Measurements from ENCODE around the gene PTPRJ. TPM values are rescaled to one million over a fixed set of nuclear protein-coding genes. Genes with fewer than 3 reads are reported as not detected.

PTPRJ gene
- total RNA-seq, 1 donor from 2014 or later, result 22.9 TPM

- H3K4me1 ChIP-seq (ENCODE audit: insufficient read depth, low read length), result peaks cover 35% of the 10 kb centered on the region
- H2AFZ ChIP-seq (ENCODE audit: low read depth, low read length), result no peak overlapping the region
- peak overlapping the region; percentile 53 for H3K27ac ChIP-seq (ENCODE audit: low read depth, low read length)
- Mint-ChIP-seq H3K4me3 (ENCODE audit: unreplicated experiment) (no peak overlapping the region), H3K36me3 (ENCODE audit: low read depth, unreplicated experiment) (peaks cover 2% of the 10 kb centered on the region), H3K9me3 (ENCODE audit: unreplicated experiment) (no peaks in the 10 kb centered on the region), H3K4me1 (ENCODE audit: low read depth, unreplicated experiment) (peaks cover 28% of the 10 kb centered on the region), H3K27me3 (ENCODE audit: low read depth, unreplicated experiment) (no peaks in the 10 kb centered on the region), H3K27ac (ENCODE audit: unreplicated experiment) (no peak overlapping the region)
- FAIRE-seq, result no peak
- no peaks in the 10 kb centered on the region for H3K27me3 ChIP-seq (ENCODE audit: insufficient read depth, low read length)
- peak overlapping the region; percentile 75 for H3K4me2 ChIP-seq (ENCODE audit: low read length)
- H3K4me3 ChIP-seq (ENCODE audit: insufficient read depth, low read depth, low read length), result peak overlapping the region; percentile 21
- peaks cover 58% of the 10 kb centered on the region for H3K79me2 ChIP-seq (ENCODE audit: insufficient read depth, low read length)
- H3K36me3 ChIP-seq (ENCODE audit: insufficient read depth, low read length), result no peaks in the 10 kb centered on the region
- TF ChIP-seq EZH2 (IDR thresholded peaks at IDR 0.05; ENCODE audit: insufficient read depth, low read length) (no peak), CTCF (IDR thresholded peaks at IDR 0.05; ENCODE audit: insufficient read depth, low read depth, low read length) (no peak)
- peaks cover 29% of the 10 kb centered on the region for H4K20me1 ChIP-seq (ENCODE audit: insufficient read depth, low read length)
- peak; percentile 93 for DNase-seq (ENCODE audit: low read depth)
- no peaks in the 10 kb centered on the region for H3K9me3 ChIP-seq (ENCODE audit: insufficient read depth, low read depth, low read length)
- H3K9ac ChIP-seq (ENCODE audit: low read length), result peak overlapping the region; percentile 45
These were observed 75.2 kb downstream of the PTPRJ start for GRCh38 chr11:48055292-48056132.

GRCh38 chr11:48056325-48057183 lies 76.2 kb downstream of the PTPRJ start:
- Histone ChIP-seq H3K36me3 (ENCODE audit: insufficient read depth, low read length) (no peaks in the 10 kb centered on the region), H3K4me3 (ENCODE audit: insufficient read depth, low read depth, low read length) (no peak overlapping the region), H3K9ac (ENCODE audit: low read length) (peak overlapping the region; percentile 45), H3K27ac (ENCODE audit: low read depth, low read length) (peak overlapping the region; percentile 9), H3K4me2 (ENCODE audit: low read length) (peak overlapping the region; percentile 75), H4K20me1 (ENCODE audit: insufficient read depth, low read length) (peaks cover 25% of the 10 kb centered on the region), H2AFZ (ENCODE audit: low read depth, low read length) (no peak overlapping the region), H3K4me1 (ENCODE audit: insufficient read depth, low read length) (peaks cover 38% of the 10 kb centered on the region), H3K9me3 (ENCODE audit: insufficient read depth, low read depth, low read length) (no peaks in the 10 kb centered on the region), H3K79me2 (ENCODE audit: insufficient read depth, low read length) (peaks cover 56% of the 10 kb centered on the region), H3K27me3 (ENCODE audit: insufficient read depth, low read length) (no peaks in the 10 kb centered on the region)
- TF ChIP-seq CTCF (IDR thresholded peaks at IDR 0.05; ENCODE audit: insufficient read depth, low read depth, low read length), result no peak
- no peak for TF ChIP-seq EZH2 (IDR thresholded peaks at IDR 0.05; ENCODE audit: insufficient read depth, low read length)
- H3K9me3 Mint-ChIP-seq (ENCODE audit: unreplicated experiment), result no peaks in the 10 kb centered on the region
- FAIRE-seq (no peak), DNase-seq (ENCODE audit: low read depth) (no peak)
- H3K4me3 Mint-ChIP-seq (ENCODE audit: unreplicated experiment), result no peak overlapping the region
- no peak overlapping the region for H3K27ac Mint-ChIP-seq (ENCODE audit: unreplicated experiment)
- peaks cover 34% of the 10 kb centered on the region for H3K4me1 Mint-ChIP-seq (ENCODE audit: low read depth, unreplicated experiment)
- peaks cover 2% of the 10 kb centered on the region for H3K36me3 Mint-ChIP-seq (ENCODE audit: low read depth, unreplicated experiment)
- H3K27me3 Mint-ChIP-seq (ENCODE audit: low read depth, unreplicated experiment), result no peaks in the 10 kb centered on the region

Data from astrocyte (in vitro differentiated cells and primary cell).